K562 (cell line): ENCODE data around the gene SHISAL2A. TPM values are rescaled to one million over a fixed set of nuclear protein-coding genes. Genes with fewer than 3 reads are reported as not detected.
A peak's percentile ranks its signal among the peaks of the same experiment; 100 is the strongest.

Experiments used
- ATAC-seq: fragments of 200-7000 bp; cut with Tn5 transposase; 3 replicates; pipeline ENCODE4 v1.9.1; 2020; ENCODE audit warnings: moderate library complexity
- BruUV-seq: library from RNA; stranded (reverse); fragments of 400-500 nt; replicated peaks from 2 replicates; lab custom pipeline; 2021; lab: Mats Ljungman, UMichigan
- CTCF ChIA-PET: fragments of 300-600 bp; formaldehyde crosslinking; extraction: SDS; loops from one replicate; lab custom pipeline; 2021; ENCODE audit warnings: low intra/inter-chr PET ratio; lab: Yijun Ruan, JAX
- POLR2A ChIA-PET: fragments of 300-600, 350-650 bp; sonication (Branson Sonifier 250); formaldehyde crosslinking; extraction: SDS; loops from one replicate; lab custom pipeline; 2021; ENCODE audit warnings: antibody characterized with exemption, inconsistent platforms; lab: Yijun Ruan, JAX
- DNase-seq, 4 experiments: peaks; one replicate each; pipeline versions ENCODE4 v3.0.0 to v3.0.0-alpha.2; 2011 to 2018; ENCODE audit warnings: low spot score in 3 of 4, mixed read lengths in 3 of 4; ENCODE audit errors: extremely low read depth in 1 of 4
- FAIRE-seq: peaks from 2 replicates; lab custom pipeline; 2011; peaks lifted over from hg19 to GRCh38; lab: Jason Lieb, UNC
- H2AFZ ChIP-seq: 2 replicates; pipeline ENCODE4 v1.6.0; 2011; ENCODE audit warnings: low read depth, low read length, control low read depth, inconsistent platforms
- H3K27ac ChIP-seq: fragments of 200-600 bp; 3 replicates; pipeline ENCODE4 v1.8.0; 2011; ENCODE audit warnings: low read depth, mild to moderate bottlenecking, control low read depth, inconsistent platforms, low read length, moderate library complexity, mixed read lengths; ENCODE audit errors: extremely low read depth
- H3K27me3 ChIP-seq, 2 experiments: fragments of 300-600 bp in 1 of 2; 2 replicates in 1 of 2; 3 replicates in 1 of 2; pipeline versions ENCODE4 v1.6.0 to v1.8.0; 2011; ENCODE audit warnings: inconsistent platforms in 2 of 2, low read length in 2 of 2, mild to moderate bottlenecking in 1 of 2, mixed read lengths in 1 of 2, moderate library complexity in 1 of 2; ENCODE audit not compliant: control insufficient read depth in 2 of 2, insufficient read depth in 2 of 2
- H3K36me3 ChIP-seq: fragments of 300-600 bp; 3 replicates; pipeline ENCODE4 v1.8.0; 2011; ENCODE audit warnings: mild to moderate bottlenecking, low read length, inconsistent platforms; ENCODE audit not compliant: control insufficient read depth, insufficient read depth
- H3K4me1 ChIP-seq, 2 experiments: fragments of 200-600 bp in 1 of 2; replicated peaks in 1 of 2; 2 replicates in 1 of 2; 3 replicates in 1 of 2; pipeline versions ENCODE4 v1.5.1 to v1.8.0; 2011; ENCODE audit warnings: inconsistent platforms in 2 of 2, low read length in 2 of 2, mild to moderate bottlenecking in 1 of 2, mixed read lengths in 1 of 2, moderate library complexity in 1 of 2; ENCODE audit not compliant: control insufficient read depth in 2 of 2, insufficient read depth in 2 of 2
- H3K4me2 ChIP-seq: 2 replicates; pipeline ENCODE4 v1.6.1; 2011; ENCODE audit warnings: low read length, control low read depth, inconsistent platforms, mixed read lengths; ENCODE audit not compliant: insufficient read depth
- H3K4me3 ChIP-seq: fragments of 200-600 bp; sonication (generic), shearing (Covaris generic); 2 replicates; pipeline ENCODE4 v1.5.1; 2016; ENCODE audit warnings: control low read depth, inconsistent platforms
- H3K79me2 ChIP-seq: fragments of 200-600 bp; 3 replicates; pipeline ENCODE4 v1.8.0; 2011; ENCODE audit warnings: low read length, inconsistent platforms; ENCODE audit not compliant: control insufficient read depth, insufficient read depth
- H3K9ac ChIP-seq, 2 experiments: 2 replicates each; pipeline versions ENCODE4 v1.6.0 to v1.6.1; 2011; ENCODE audit warnings: low read depth in 2 of 2, low read length in 2 of 2, control low read depth in 1 of 2, inconsistent platforms in 1 of 2, mild to moderate bottlenecking in 1 of 2, mixed read lengths in 1 of 2; ENCODE audit not compliant: insufficient read depth in 1 of 2
- H3K9me1 ChIP-seq: one replicate; pipeline ENCODE4 v1.6.0; 2011; ENCODE audit warnings: inconsistent platforms, mild to moderate bottlenecking, low read length, moderate library complexity; ENCODE audit not compliant: control insufficient read depth, insufficient read depth
- H3K9me3 ChIP-seq: replicated peaks from 2 replicates; pipeline ENCODE4 v1.5.1; 2011; ENCODE audit warnings: low read depth, low read length, inconsistent platforms; ENCODE audit not compliant: control insufficient read depth, insufficient read depth
- H4K20me1 ChIP-seq: replicated peaks from 2 replicates; pipeline ENCODE4 v1.6.1; 2011; ENCODE audit warnings: low read length, inconsistent platforms, mixed read lengths; ENCODE audit not compliant: control insufficient read depth, insufficient read depth
- ARID2 ChIP-seq: fragments of 450-650 bp; IDR thresholded peaks from 2 replicates; pipeline ENCODE4 v1.6.1; 2017; ENCODE audit warnings: antibody characterized with exemption, mild to moderate bottlenecking
- ARID3B ChIP-seq: fragments of 250-450 bp; sonication (Bioruptor Pico); IDR thresholded peaks from 2 replicates; pipeline ENCODE4 v1.4.0; 2020; ENCODE audit warnings: borderline replicate concordance
- ASH1L ChIP-seq: fragments of 450-650 bp; IDR thresholded peaks from 2 replicates; pipeline ENCODE4 v1.6.1; 2018; ENCODE audit warnings: borderline replicate concordance, mild to moderate bottlenecking, low read depth; ENCODE audit not compliant: partially characterized antibody
- CBX1 ChIP-seq: sonication (generic); IDR thresholded peaks from 2 replicates; pipeline ENCODE4 v1.6.1; 2016; ENCODE audit warnings: antibody characterized with exemption, low read depth, mild to moderate bottlenecking
- CCAR2 ChIP-seq: fragments of 200-400 bp; formaldehyde crosslinking; IDR thresholded peaks from 2 replicates; pipeline ENCODE4 v1.6.1; 2017; ENCODE audit warnings: mild to moderate bottlenecking, low read depth, low read length
- MBD2 ChIP-seq: sonication (generic); IDR thresholded peaks from 2 replicates; pipeline ENCODE4 v1.6.1; 2016; ENCODE audit warnings: low read depth, borderline replicate concordance
- MXD1 ChIP-seq: fragments of 250-450 bp; sonication (Bioruptor Pico); IDR thresholded peaks from 2 replicates; pipeline ENCODE4 v1.8.0; 2021; ENCODE audit warnings: borderline replicate concordance, mild to moderate bottlenecking, moderate library complexity; ENCODE audit not compliant: poor library complexity, severe bottlenecking
- PBX2 ChIP-seq, 2 experiments: IDR thresholded peaks in 1 of 2; conservative IDR thresholded peaks in 1 of 2; 2 replicates each; pipeline ENCODE4 v1.6.1; 2016; ENCODE audit warnings: low read depth in 2 of 2, mild to moderate bottlenecking in 1 of 2, missing compliant biosample characterization in 1 of 2, missing genetic modification characterization in 1 of 2, moderate library complexity in 1 of 2
- PHB ChIP-seq: fragments of 250-450 bp; sonication (Bioruptor Pico); IDR thresholded peaks from 2 replicates; pipeline ENCODE4 v1.5.0; 2021
- PKNOX1 ChIP-seq: fragments of 450-650 bp; IDR thresholded peaks from 2 replicates; pipeline ENCODE4 v1.6.1; 2016
- SMARCB1 ChIP-seq: IDR thresholded peaks from 2 replicates; pipeline ENCODE4 v1.6.1; 2011; ENCODE audit warnings: improper control_type of control experiment, low read depth; ENCODE audit not compliant: insufficient read length
- SNIP1 ChIP-seq: fragments of 450-650 bp; IDR thresholded peaks from 2 replicates; pipeline ENCODE4 v1.7.1; 2017; ENCODE audit warnings: low read depth, mild to moderate bottlenecking
- ZBTB33 ChIP-seq: sonication (generic); formaldehyde crosslinking; IDR thresholded peaks from 2 replicates; pipeline ENCODE4 v1.8.1; 2023; ENCODE audit warnings: mild to moderate bottlenecking, missing genetic modification reagents
- ZFP30 ChIP-seq: fragments of 250-450 bp; sonication (Bioruptor Pico); IDR thresholded peaks from 2 replicates; pipeline ENCODE4 v1.8.0; 2022; ENCODE audit warnings: moderate library complexity, mild to moderate bottlenecking, inconsistent platforms, borderline replicate concordance
- WGBS: fragments of 100-300 bp; shearing (Covaris generic); methylation state at CpG from one replicate; pipeline ENCODE4 v1.1.6; 2016; ENCODE audit warnings: low coverage, mixed read lengths; ENCODE audit not compliant: insufficient coverage; ENCODE audit errors: missing lambda C conversion rate; 5-methylcytosine and 5-hydroxymethylcytosine counted together
- in situ Hi-C: fragments of 300-500 bp; cut with MboI; formaldehyde crosslinking; loops from 4 replicates; pipeline ENCODE4 v1.15.0; 2018; ENCODE audit warnings: inconsistent platforms, mixed read lengths
- intact Hi-C: fragments of 100-400 bp; cut with micrococcal nuclease; formaldehyde crosslinking; loops from 2 replicates; pipeline ENCODE4 v1.14.2; 2022
- polyA plus RNA-seq, 8 experiments: library from polyadenylated mRNA; depleted of rRNA in 4 of 8; stranded (reverse) in 5 of 8; unstranded in 3 of 8; fragments of >200 nt; fragmentation: Nextera tagmentation in 2 of 8; fragmentation: Illumina TruSeq in 1 of 8; extraction: Ambion mirVana in 2 of 8; extraction: Trizol in 1 of 8; gene quantifications; 2 replicates each; pipeline versions ENCODE4 v1.2.1 to v1.2.3, GENCODE V29; 2011 to 2014; ENCODE audit warnings: inconsistent platforms in 1 of 8, missing spikeins in 1 of 8
- total RNA-seq, 7 experiments: library from RNA; depleted of rRNA in 6 of 7; stranded (reverse); fragments of >200 nt in 6 of 7; fragmentation: Illumina TruSeq in 2 of 7; extraction: Trizol in 2 of 7; gene quantifications; 2 replicates each; pipeline versions ENCODE4 v1.2.1 to v1.2.3, GENCODE V29; 2011 to 2021; ENCODE audit warnings: low replicate concordance in 1 of 7

The SHISAL2A gene
- total and polyA plus RNA-seq, 9 of the 15 experiments (the other 6 are each of a cell fraction or from before 2014, with no cell fraction given): 0.11 TPM; not detected in 8

- 22% methylated on average over 2 of the region's 2 CpGs for WGBS
- Histone ChIP-seq H3K4me3 (no peak overlapping the region), H3K27ac (no peak overlapping the region), H4K20me1 (no peaks in the 10 kb centered on the region), H3K27me3 (no peaks in the 10 kb centered on the region), H2AFZ (no peak overlapping the region), H3K4me1 (no peaks in the 10 kb centered on the region; a peak in 2 of 5 replicates), H3K9ac (peak overlapping the region in 1 of 2 experiments; percentile 11; a peak in 1 of 4 replicates), H3K4me2 (no peak overlapping the region), H3K9me1 (no peaks in the 10 kb centered on the region), H3K9me3 (no peaks in the 10 kb centered on the region), H3K36me3 (no peaks in the 10 kb centered on the region), H3K79me2 (no peaks in the 10 kb centered on the region)
- ChIA-PET POLR2A (interaction anchor here (0.7 to 1.4 kb wide), 6 partner anchors 10 to 944 kb away, joined by 3 to 4 read pairs (median 3); no protein-coding TSS in a partner anchor), CTCF (no interaction called here)
- DNase-seq (no peak), ATAC-seq (no peak; the same call in 2 of the 3 replicates), FAIRE-seq (no peak)
- BruUV-seq: no TSS peak
- intact Hi-C loops: loop anchor here (5.0 kb wide), 1 partner anchor 266 kb away; the partner anchor contains the start of genes ORC1 and PRPF38A
- in situ Hi-C loops: no loop called here
- no peak for TF ChIP-seq ZFP30 (CRISPR knock-in tag)
- TF ChIP-seq CBX1: no peak
- no peak for TF ChIP-seq ASH1L
- TF ChIP-seq MBD2: no peak
- TF ChIP-seq MXD1: no peak
- no peak for TF ChIP-seq CCAR2
- no peak for TF ChIP-seq ZBTB33 (CRISPR knock-in tag)
- TF ChIP-seq ARID3B (CRISPR knock-in tag): no peak
- no peak for TF ChIP-seq PBX2 (CRISPR knock-in tag; IDR thresholded peaks at IDR 0.05; ENCODE audit: low read depth)
- TF ChIP-seq PBX2 (tag; conservative IDR thresholded peaks at IDR 0.05; ENCODE audit: low read depth): no peak
- no peak for TF ChIP-seq PKNOX1
- no peak for TF ChIP-seq PHB (CRISPR knock-in tag)
- no peak for TF ChIP-seq SNIP1
- no peak for TF ChIP-seq SMARCB1
- no peak for TF ChIP-seq ARID2
These were observed 35.7 kb downstream of the SHISAL2A start for GRCh38 chr1:52668711-52669110.
